GM21381 (cell line): ENCODE measurements around the gene ARHGAP27.
"Not testable (repeated sequence)": the region's sequence is repeated elsewhere in the genome, so short reads cannot be mapped to it uniquely, and the experiment has no call there.

ENCODE experiments used
- ATAC-seq: cut with Tn5 transposase; IDR thresholded peaks from one replicate; pipeline ENCODE4 v1.9.1; 2021; ENCODE audit warnings: mild to moderate bottlenecking, moderate library complexity; ENCODE audit not compliant: unreplicated experiment

Gene ARHGAP27

GRCh38 chr17:45446872-45447625 lies 14.4 kb upstream of the ARHGAP27 start:
- not testable (repeated sequence) for ATAC-seq

DNA sequence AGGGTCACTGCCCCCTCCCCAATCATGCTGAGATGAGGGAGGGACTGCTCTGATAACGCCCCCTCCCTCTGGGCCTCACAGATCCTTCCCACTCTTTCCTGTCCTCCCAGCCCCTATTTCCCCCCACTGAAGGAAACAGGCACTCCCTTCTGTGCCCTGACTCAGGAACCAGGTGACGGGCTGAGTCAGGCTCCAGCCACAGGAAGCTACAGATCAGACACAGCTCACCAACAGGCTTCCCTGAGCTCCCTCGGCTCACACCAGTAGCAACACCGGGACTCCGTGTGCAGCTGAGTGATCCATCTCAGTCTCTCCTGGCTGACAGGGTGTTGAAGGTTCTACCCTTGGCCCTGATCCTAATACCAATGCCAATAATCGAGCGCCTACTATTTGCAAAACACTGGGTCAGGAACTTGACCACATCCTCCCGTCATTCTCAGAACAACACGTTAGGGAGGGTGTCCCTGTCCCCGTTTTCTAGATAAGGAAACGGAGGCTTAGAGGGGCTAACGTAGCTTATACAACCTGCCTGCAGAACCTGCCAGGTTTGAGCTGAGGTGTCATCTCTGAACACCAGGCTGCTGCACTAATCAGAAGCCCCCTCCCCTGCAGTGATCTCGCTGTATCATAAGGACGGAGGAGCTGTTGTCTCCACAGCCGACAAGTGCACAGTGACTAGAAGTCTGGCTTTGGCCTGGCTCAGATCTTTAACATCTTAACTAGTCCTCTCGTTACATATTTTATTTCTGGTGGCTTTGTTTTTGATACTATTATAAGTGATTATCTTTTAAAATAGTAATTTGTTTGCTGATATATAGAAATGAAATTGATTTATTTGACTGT lies 13.5 kb upstream of the ARHGAP27 start:
- not testable (repeated sequence) for ATAC-seq

DNA sequence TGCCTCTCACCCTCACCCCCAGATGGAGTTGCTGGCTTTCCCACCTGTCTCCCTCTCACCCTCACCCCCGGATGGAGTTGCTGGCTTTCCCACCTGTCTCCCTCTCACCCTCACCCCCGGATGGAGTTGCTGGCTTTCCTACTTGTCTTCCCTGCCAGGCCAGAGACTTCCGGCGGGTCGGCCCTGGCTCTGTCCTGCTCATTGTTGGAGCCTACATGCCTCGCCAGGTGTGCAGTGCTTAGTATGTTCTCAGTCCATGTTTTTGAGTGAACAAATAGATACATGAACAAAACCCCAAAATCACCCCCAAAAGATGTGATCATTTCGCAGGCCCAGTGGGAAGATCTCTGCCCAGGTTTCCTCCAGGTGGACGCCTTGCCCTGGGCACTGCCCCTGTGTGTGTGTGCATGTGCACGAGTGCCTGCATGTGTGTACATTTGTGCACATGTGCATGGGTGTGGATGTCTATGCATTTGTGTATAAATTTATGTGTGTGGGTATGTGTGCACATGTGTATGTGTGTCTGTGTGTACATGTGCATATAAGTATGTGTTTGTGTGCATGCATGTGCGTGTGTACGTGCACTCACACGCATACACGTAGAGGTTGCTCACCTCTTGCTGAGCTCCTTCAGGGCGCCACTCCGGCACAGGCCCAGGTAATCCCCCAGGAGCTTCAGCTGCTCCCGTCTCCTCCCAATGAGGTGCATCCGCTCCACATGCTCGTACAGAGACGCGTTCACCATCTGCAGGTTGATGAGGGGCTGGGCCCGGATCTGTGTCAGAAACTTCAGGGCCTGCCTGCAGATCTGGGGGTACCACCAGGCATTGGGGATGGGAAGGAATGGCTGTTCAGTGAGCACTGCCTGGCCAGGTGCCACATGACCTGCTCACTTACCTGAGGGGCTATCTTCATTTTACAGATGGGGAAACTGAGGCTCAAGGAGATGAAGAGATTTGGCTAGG lies 12.5 kb upstream of the ARHGAP27 start:
- not testable (repeated sequence) for ATAC-seq

DNA sequence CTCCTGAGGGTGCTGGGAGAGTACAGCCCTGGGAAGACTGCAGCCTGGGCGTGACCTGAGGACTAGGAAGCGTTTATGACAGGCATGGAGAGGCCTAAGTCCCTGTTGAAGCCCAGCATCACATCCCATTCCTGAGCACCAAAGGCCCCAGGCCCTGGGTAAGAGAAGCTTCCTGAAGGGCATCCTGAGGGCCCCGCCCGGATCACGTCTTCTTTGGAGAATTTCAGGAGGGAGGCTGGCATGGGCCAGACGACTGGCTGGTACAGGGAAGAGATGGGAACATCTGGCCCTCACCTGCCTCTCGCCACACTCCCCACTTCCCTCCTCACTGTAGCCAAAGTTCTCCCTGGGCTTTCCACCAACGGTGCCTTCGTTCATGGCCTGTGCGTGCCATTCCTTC lies 11.6 kb upstream of the ARHGAP27 start:
- ATAC-seq: not testable (repeated sequence)

GRCh38 chr17:45443371-45444260 lies 10.9 kb upstream of the ARHGAP27 start:
- ATAC-seq: not testable (repeated sequence)

DNA sequence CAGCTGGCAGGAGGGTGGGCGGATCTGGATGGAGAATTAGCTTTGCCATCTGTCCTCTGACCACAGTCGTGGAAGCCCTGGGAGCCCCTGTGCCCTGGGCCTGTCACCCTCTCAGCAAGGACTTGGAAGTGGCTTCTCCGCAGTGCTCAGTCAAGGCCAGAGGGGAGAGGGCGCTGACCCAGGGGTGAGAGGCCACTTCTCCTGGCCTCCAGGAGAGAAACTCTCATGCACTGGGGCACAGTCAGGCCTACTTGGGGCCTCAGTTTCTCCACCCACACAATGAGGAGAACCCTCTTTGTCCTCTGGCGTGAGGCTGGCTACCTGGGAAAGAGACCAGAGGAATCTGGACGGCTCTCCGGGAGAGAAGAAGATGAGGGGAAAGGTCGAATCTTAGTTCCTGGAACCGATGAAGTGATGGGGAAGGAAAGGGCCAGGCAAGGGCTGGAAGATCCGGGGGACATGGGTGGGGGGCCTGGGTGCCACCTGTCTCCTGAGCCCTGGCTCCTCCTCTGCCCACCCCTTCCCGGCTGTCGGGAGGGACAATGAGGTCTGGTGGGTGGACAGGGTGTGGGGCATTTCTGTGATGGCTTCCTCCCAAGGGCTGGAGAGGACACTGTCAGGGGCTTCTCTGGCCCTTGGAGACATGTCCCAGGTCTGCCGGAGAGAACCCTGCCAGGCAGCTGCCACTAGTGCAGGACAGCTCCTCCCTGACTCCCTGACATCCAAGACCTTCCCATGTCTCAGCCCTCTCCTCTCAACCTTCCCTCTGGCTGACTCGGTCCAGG lies 9.0 kb upstream of the ARHGAP27 start:
- no peak for ATAC-seq

DNA sequence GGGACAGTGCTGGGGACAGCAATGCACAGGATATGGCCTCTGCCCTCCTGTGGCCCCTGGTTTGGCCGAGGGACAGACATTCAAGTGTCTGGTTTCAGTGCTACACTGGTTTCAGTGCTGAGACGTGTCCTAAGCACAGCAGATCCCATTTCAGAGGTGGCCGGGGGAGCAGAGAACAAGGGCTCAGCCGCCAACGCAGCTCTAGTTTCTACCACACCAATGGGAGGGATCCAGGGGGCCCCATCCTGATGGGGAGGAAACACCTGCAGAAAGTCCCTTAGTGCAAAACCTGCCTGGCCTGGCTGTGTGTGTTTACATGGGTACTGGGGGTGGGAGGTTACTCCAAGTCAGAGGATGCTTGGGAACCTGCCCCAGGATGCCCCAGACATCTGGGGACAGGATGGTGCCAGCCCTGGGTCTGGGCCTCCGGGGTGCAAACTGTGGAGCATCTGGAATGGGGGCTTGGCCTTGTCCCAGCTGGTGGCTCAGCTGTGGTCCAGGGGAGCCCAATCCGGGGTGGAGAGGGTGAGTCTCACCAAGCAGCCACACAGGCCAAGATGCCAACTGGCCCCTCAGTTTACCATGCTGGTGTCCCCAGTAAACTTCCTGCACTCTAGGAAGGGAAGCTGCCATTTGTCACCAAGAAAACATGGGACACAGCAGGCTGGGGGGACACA lies 8.3 kb upstream of the ARHGAP27 start:
- peak; percentile 68 for ATAC-seq

DNA sequence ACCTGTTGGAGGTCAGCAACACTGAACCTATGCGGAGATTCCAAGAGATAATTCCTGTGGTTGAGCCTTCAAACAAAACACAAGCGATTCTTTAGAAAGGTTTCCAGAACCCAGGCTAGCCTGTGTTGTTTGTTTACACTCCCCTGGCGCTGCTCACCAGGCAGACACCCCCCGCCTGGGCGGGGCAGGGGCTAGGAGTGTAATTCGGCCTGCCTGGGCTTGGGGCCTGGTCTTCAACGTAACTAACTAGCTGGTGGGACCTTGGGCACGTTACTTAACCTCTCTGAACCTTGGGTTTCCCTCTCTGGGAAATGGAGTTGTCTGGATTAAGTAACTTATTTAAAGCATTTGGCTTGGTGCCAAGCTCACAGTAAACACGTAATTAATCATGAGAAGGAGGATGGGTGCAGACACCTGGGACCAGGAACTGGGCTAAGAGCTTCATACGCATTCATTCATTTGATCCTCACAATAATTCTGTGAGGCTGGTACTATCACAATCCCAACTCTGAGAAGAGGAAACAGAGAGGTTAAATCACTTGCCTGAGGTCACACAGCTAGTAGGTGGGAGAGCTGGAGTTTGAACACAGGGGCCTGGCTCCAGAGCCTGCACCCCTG lies 7.6 kb upstream of the ARHGAP27 start:
- ATAC-seq: no peak

DNA sequence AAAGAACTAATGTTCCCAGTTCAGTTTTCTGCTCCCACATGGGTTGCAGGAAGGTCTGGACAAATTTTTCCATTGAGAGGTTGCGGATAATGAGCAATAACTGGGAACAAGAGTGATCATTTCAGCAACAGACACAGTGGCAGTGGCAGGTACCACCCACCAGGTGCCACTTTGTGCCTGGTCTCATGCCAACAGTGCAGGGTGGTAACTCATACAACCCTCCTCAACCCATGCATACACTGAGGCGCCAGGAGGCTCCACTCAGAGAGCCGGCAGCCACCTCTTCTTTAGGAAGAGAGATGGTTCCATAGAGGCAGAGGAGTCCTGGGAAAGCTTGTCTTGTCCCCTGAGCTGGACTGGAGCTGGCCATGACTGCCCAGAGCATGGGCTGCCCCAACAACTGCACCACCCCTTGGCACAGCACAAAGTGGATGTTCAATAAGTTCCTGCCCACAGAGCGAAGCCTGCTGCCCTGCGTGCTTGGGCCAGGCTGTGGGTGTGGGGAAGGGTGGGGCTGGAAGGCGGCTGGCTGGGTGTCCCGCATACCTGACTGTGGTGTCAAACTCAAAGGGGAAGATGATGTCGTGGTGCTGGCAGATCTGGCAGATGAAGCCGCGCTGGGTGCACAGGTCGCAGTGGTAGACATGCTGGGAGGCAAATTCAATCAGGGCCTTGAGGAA lies 6.4 kb upstream of the ARHGAP27 start:
- no peak for ATAC-seq

GRCh38 chr17:45437465-45438283 lies 5.0 kb upstream of the ARHGAP27 start:
- ATAC-seq: no peak

- no peak for ATAC-seq
Measured at GRCh38 chr17:45436625-45437464, 4.2 kb upstream of the ARHGAP27 start.

DNA sequence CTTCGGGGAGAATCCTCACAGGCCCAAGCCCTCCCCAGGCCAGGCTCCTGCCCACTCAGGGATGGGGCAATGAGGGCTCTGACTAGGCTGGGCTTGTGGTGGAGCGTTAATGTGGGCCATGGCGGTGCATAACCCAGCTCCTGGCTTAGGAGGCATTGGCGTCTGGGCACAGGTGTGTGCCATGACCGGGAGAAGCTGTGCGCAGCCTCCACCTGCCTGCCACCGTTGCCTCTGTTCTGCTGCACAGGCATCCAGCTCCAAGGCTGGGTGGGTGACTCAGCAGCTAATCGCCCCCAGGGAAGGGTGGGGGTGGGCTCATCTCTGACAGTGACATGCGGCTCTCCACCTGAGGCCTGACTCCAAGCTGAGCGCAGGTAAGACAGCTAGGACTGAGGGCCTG lies 3.5 kb upstream of the ARHGAP27 start:
- no peak for ATAC-seq

DNA sequence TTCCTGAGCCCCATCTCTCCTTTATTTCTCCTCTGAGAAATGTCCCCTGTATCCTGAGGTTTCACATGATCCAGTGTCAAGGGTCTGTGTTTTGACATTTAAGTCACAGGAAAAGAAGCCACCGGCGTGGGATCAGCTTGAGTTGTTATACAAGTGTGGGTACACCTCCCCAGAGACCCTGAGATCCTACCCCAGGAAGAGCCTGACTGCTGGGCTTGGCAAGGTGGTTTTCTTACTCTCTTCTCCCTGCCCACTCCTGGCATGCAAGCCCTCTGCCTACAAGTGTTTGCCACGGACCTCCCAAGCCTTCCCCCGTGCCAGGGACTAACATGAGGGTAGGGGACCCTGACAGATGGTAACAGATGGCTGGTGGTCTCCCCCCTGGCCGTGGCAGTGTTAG lies 2.8 kb upstream of the ARHGAP27 start:
- ATAC-seq: no peak

DNA sequence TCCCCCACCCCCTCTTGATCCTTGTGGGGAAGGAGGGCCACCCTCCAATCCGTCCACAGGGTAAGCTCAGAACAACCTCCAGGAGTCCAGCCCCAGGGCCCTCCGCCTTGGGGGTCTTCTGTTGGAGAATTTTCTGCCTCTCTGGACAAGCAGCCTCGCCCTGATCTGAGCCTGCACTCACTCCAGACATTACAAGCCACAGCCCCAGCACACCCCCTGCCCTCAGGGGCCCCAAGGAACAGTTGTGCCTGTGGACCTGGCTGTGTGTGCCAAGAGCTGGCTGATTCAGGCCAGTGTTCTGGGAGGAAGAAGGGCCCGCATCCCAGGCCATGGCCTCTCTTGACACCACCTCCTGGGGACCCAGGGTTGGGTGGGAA lies 477 bp upstream of the ARHGAP27 start:
- no peak for ATAC-seq

DNA sequence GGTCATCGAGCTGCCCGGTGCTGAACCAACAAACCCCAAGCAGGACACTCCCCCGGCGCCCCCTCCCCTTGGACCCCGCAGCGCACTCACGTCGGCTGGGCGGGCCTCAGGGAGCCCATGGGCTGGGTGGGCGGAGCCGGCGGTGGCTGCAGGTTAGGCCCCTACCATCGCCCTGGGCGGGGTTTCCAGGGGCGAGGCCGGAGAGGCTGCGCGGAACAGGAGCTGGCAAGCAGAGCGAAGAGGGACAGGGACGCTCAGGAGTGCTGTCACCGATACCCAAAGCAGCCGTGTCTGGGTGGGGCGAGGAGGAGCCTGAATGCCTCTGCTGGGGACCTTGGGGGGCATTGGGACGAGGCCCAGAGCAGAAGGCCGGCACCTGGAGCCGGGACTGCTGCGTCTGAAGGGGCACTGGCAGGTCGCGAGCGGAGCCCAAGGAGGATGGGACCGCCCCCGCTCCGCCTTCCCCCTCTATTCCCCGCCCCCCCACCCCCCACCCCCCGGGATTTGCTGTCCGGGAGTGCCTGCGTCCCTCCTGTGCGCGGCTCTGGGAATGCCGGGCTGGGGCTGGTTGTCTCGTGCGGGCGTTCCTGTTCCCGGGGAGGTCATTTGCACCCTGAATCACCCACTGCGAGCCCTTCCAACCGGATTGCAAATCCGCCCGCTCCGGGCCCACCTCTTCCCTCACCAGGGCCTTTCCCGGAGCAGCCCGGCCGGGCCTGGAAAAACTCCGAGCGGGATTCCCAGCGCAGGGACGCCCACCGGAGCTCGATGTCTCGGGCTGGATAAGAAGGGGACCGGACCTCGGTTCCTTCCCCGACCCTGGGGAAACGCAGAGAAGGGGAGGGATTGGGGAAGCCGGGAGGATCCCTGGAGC lies 902 bp downstream of the ARHGAP27 start:
- peak; percentile 51 for ATAC-seq
